ENCODE results near the gene FBXL2.

FBXL2 gene

GRCh38 chr3:33430571-33430970 is 153.3 kb downstream of the FBXL2 start:
- no peak for DNase-seq

- no peak for DNase-seq
Measured at GRCh38 chr3:33433843-33434242, 156.6 kb downstream of the FBXL2 start.

Measured in NCI-H526 (cell line).